ENCODE measurements around the gene SCNN1B. TPM values are rescaled to one million over a fixed set of nuclear protein-coding genes. Genes with fewer than 3 reads are reported as not detected.

Gene SCNN1B
- total RNA-seq, 4 donors from 2014 or later = 0.31 to 4.7 (median 2.6) TPM

DNA sequence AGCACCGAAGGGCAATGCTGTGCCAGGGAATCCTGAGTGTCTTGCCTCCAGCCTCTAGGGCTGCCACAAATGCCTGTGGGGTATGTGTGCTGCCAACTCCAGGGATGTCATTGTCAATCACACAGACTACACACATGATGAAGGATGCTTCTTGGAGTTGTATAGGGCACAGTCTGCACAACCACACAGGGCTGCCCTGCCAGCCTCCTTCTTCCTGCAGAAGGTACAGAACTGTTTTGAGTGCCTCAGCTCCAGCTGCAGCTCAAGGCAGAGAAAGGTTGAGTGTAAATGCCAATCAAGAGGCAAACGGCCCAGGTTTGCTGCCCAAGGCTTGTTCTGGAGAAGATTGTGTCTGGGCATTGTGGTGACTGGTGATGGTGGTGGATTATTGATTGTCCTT is 15.6 kb downstream of the SCNN1B start:
- Histone ChIP-seq H3K36me3 (no peaks in the 10 kb centered on the region), H3K27me3 (peaks cover 6% of the 10 kb centered on the region), H3K9me3 (no peaks in the 10 kb centered on the region), H3K4me3 (no peak overlapping the region), H3K27ac (no peak overlapping the region), H3K4me1 (no peaks in the 10 kb centered on the region)
- no peak for TF ChIP-seq POLR2AphosphoS5 (IDR thresholded peaks at IDR 0.05)
- no peak for ATAC-seq
- 13% methylated on average over 1 of the region's 2 CpGs; no CpG with 5 or more reads in 1 of the 2 donors for WGBS, 2 donors (ENCODE audit: low coverage in 1 of 2)

DNA sequence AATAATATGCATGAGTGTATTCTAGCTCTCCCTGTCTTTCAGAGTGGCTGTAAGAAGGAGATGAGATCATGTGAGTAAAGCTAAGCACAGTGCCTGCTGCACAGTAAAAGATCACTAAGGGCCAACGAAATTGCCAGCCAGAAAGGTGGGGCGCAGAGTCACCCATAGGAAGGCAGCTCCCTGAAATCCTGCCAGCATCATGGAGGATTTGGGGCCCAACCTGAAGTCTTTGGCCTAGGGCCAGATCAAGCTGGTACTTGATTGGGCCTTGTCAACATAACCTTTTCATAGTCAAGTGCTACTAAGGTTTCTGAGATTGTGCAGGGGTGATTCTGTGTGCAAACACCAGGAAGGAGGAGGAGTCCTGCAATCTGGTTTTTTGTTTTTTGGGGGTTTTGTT is 16.5 kb downstream of the SCNN1B start:
- Histone ChIP-seq H3K4me1 (no peaks in the 10 kb centered on the region), H3K36me3 (no peaks in the 10 kb centered on the region), H3K27ac (no peak overlapping the region), H3K9me3 (no peaks in the 10 kb centered on the region), H3K4me3 (no peak overlapping the region), H3K27me3 (peaks cover 6% of the 10 kb centered on the region)
- no peak for ATAC-seq
- 100% methylated on average over 1 to 2 of the region's 2 CpGs for WGBS, 2 donors (ENCODE audit: low coverage in 1 of 2)
- TF ChIP-seq EP300 (IDR thresholded peaks at IDR 0.05) (no peak), POLR2A (IDR thresholded peaks at IDR 0.05) (no peak), POLR2AphosphoS5 (IDR thresholded peaks at IDR 0.05) (no peak)
- TF ChIP-seq, protein P1, sequence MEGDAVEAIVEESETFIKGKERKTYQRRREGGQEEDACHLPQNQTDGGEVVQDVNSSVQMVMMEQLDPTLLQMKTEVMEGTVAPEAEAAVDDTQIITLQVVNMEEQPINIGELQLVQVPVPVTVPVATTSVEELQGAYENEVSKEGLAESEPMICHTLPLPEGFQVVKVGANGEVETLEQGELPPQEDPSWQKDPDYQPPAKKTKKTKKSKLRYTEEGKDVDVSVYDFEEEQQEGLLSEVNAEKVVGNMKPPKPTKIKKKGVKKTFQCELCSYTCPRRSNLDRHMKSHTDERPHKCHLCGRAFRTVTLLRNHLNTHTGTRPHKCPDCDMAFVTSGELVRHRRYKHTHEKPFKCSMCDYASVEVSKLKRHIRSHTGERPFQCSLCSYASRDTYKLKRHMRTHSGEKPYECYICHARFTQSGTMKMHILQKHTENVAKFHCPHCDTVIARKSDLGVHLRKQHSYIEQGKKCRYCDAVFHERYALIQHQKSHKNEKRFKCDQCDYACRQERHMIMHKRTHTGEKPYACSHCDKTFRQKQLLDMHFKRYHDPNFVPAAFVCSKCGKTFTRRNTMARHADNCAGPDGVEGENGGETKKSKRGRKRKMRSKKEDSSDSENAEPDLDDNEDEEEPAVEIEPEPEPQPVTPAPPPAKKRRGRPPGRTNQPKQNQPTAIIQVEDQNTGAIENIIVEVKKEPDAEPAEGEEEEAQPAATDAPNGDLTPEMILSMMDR (IDR thresholded peaks at IDR 0.05) = no peak

- Histone ChIP-seq H3K27ac (no peak overlapping the region), H3K36me3 (no peaks in the 10 kb centered on the region), H3K9me3 (no peaks in the 10 kb centered on the region), H3K4me3 (no peak overlapping the region), H3K27me3 (peaks cover 6% of the 10 kb centered on the region), H3K4me1 (peaks cover 0 to 7% (median 0%) of the 10 kb centered on the region in 3 donors)
- TF ChIP-seq EP300 (IDR thresholded peaks at IDR 0.05) (no peak), POLR2AphosphoS5 (IDR thresholded peaks at IDR 0.05) (no peak), POLR2A (IDR thresholded peaks at IDR 0.05) (no peak)
- TF ChIP-seq, protein P1 (IDR thresholded peaks at IDR 0.05) = no peak
- WGBS, 2 donors (ENCODE audit: low coverage in 1 of 2) = 77 to 85% methylated on average over 8 to 11 of the region's 15 CpGs
- no peak for ATAC-seq
These were observed 17.9 kb downstream of the SCNN1B start for GRCh38 chr16:23319861-23320615.

DNA sequence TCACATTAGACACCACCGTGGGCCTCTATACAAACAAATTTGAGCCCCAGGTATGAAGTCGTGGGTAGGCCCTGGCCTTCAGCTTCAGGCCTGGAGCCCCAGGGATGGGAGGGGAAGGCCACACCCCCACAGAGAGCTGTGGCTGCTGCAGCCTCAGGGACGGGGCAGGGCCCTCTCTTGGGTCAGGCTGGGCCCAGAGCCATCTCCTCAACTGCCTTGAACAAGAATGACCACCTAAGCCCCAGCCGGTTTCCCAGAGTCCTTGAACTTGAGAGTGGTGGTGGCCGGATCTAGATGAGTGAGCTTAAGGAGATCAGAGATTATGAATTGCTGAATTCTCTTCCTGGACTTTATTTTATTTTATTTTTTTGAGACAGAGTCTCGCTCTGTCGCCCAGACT is 18.6 kb downstream of the SCNN1B start:
- no peak for ATAC-seq
- TF ChIP-seq POLR2AphosphoS5 (IDR thresholded peaks at IDR 0.05) (no peak), POLR2A (IDR thresholded peaks at IDR 0.05) (no peak), EP300 (IDR thresholded peaks at IDR 0.05) (no peak)
- TF ChIP-seq, protein P1 (IDR thresholded peaks at IDR 0.05) = no peak
- H3K27me3 ChIP-seq = peaks cover 6% of the 10 kb centered on the region
- H3K36me3 ChIP-seq = no peaks in the 10 kb centered on the region
- H3K4me3 ChIP-seq = no peak overlapping the region
- H3K9me3 ChIP-seq = no peaks in the 10 kb centered on the region
- peaks cover 0 to 9% (median 0%) of the 10 kb centered on the region in 3 donors for H3K4me1 ChIP-seq
- WGBS, 2 donors (ENCODE audit: low coverage in 1 of 2) = 73 to 75% methylated on average over 3 to 4 of the region's 7 CpGs
- no peak overlapping the region for H3K27ac ChIP-seq

DNA sequence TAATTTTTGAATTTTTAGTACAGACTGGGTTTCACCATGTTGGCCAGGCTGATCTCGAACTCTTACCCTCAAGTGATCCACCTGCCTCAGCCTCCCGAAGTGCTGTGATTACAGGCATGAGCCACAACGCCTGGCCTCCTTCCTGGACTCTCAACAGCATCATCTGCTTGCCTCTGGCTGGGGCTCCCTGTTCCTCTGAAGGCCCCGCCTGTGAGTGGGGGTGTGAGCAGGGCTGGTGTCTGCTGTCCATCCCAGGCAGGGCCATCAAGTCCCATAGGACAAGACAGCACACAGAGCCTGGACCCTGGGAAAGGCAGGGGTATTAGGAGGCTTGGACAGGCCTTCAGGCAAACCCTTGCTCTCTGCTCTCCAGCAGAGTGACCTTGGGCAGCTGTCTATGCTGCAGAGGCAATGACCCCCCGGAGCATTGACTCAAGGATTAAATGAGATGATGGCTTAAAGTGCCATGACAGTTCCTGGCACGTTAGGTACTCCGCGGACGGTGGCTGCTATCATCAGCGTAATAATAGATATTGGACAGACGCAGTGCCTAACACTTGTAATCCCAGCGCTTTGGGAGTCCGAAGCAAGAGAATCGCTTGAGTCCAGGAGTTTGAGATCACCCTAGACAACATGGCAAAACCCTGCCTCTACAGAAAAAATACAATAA is 19.2 kb downstream of the SCNN1B start:
- Histone ChIP-seq H3K27me3 (peaks cover 6% of the 10 kb centered on the region), H3K4me3 (no peak overlapping the region), H3K27ac (no peak overlapping the region), H3K36me3 (no peaks in the 10 kb centered on the region), H3K4me1 (peaks cover 0 to 9% (median 0%) of the 10 kb centered on the region in 3 donors), H3K9me3 (no peaks in the 10 kb centered on the region)
- no peak for ATAC-seq
- 85 to 89% methylated on average over 6 to 9 of the region's 14 CpGs for WGBS, 2 donors (ENCODE audit: low coverage in 1 of 2)
- no peak for TF ChIP-seq EP300 (IDR thresholded peaks at IDR 0.05)
- TF ChIP-seq POLR2A (IDR thresholded peaks at IDR 0.05) = no peak
- TF ChIP-seq, protein P1 (IDR thresholded peaks at IDR 0.05) = no peak
- no peak for TF ChIP-seq POLR2AphosphoS5 (IDR thresholded peaks at IDR 0.05)

Data from gastroesophageal sphincter (tissue), 4 donors.